RWPE2 (cell line): Measurements from ENCODE around the gene DDX54.

Experiments used
- ATAC-seq: fragments of 200-7000 bp; cut with Tn5 transposase; 3 replicates; pipeline ENCODE4 v1.9.1; 2021; ENCODE audit warnings: low read depth
- DNase-seq: peaks from one replicate; pipeline ENCODE4 v3.0.0-alpha.2; 2020; ENCODE audit warnings: low spot score
- H3K27ac ChIP-seq: fragments of 450-650 bp; 2 replicates; pipeline ENCODE4 v1.5.1; 2017; ENCODE audit warnings: mild to moderate bottlenecking; ENCODE audit not compliant: poor library complexity, severe bottlenecking
- H3K27me3 ChIP-seq: fragments of 250-450 bp; sonication (Bioruptor Pico); 2 replicates; pipeline ENCODE4 v1.5.1; 2021; ENCODE audit warnings: mild to moderate bottlenecking, moderate library complexity; ENCODE audit not compliant: insufficient read depth, poor library complexity, severe bottlenecking
- H3K36me3 ChIP-seq: fragments of 250-450 bp; sonication (Bioruptor Pico); 2 replicates; pipeline ENCODE4 v1.5.1; 2020; ENCODE audit warnings: low read depth, mild to moderate bottlenecking, moderate library complexity
- H3K4me1 ChIP-seq: fragments of 250-450 bp; sonication (Bioruptor Pico); 2 replicates; pipeline ENCODE4 v1.5.1; 2021; ENCODE audit warnings: mild to moderate bottlenecking, moderate library complexity; ENCODE audit not compliant: insufficient read depth, poor library complexity, severe bottlenecking
- H3K4me3 ChIP-seq: fragments of 250-450 bp; sonication (Bioruptor Pico); 2 replicates; pipeline ENCODE4 v1.5.1; 2021; ENCODE audit warnings: mild to moderate bottlenecking, moderate library complexity; ENCODE audit not compliant: severe bottlenecking
- H3K9me3 ChIP-seq: fragments of 250-450 bp; sonication (Bioruptor Pico); 2 replicates; pipeline ENCODE4 v1.5.1; 2021; ENCODE audit warnings: mild to moderate bottlenecking, moderate library complexity; ENCODE audit not compliant: severe bottlenecking
- CTCF ChIP-seq: fragments of 450-650 bp; IDR thresholded peaks from one replicate; pipeline ENCODE4 v1.5.1; 2017; ENCODE audit warnings: mild to moderate bottlenecking, moderate library complexity; ENCODE audit not compliant: poor library complexity, severe bottlenecking

Gene DDX54

GRCh38 chr12:113227686-113228391 is 42.6 kb upstream of the DDX54 start:
- Histone ChIP-seq H3K4me3 (no peak overlapping the region), H3K9me3 (no peaks in the 10 kb centered on the region), H3K27me3 (no peaks in the 10 kb centered on the region), H3K4me1 (peaks cover 22% of the 10 kb centered on the region), H3K27ac (peak overlapping the region; percentile 77), H3K36me3 (peaks cover 66% of the 10 kb centered on the region)
- no peak for DNase-seq
- ATAC-seq: no peak
- no peak for TF ChIP-seq CTCF

GRCh38 chr12:113226696-113227568 is 41.7 kb upstream of the DDX54 start:
- peaks cover 25% of the 10 kb centered on the region for H3K4me1 ChIP-seq
- H3K36me3 ChIP-seq: peaks cover 57% of the 10 kb centered on the region

GRCh38 chr12:113224955-113225354 is 39.7 kb upstream of the DDX54 start:
- H3K9me3 ChIP-seq: no peaks in the 10 kb centered on the region
- no peak overlapping the region for H3K4me3 ChIP-seq
- peaks cover 17% of the 10 kb centered on the region for H3K4me1 ChIP-seq
- no peak overlapping the region for H3K27ac ChIP-seq
- no peak for TF ChIP-seq CTCF
- H3K27me3 ChIP-seq: no peaks in the 10 kb centered on the region
- no peak for ATAC-seq
- no peak for DNase-seq
- peaks cover 41% of the 10 kb centered on the region for H3K36me3 ChIP-seq

More at GRCh38 chr12:113226696-113227568, 41.7 kb upstream of the DDX54 start:
- Histone ChIP-seq H3K9me3 (no peaks in the 10 kb centered on the region), H3K4me3 (no peak overlapping the region), H3K27me3 (no peaks in the 10 kb centered on the region), H3K27ac (peak overlapping the region; percentile 8)
- ATAC-seq: no peak
- no peak for DNase-seq
- no peak for TF ChIP-seq CTCF

- TF ChIP-seq CTCF: no peak
- no peak for DNase-seq
- Histone ChIP-seq H3K4me1 (peaks cover 17% of the 10 kb centered on the region), H3K27me3 (no peaks in the 10 kb centered on the region), H3K9me3 (no peaks in the 10 kb centered on the region), H3K4me3 (peak overlapping the region; percentile 72), H3K36me3 (peaks cover 25% of the 10 kb centered on the region), H3K27ac (peak overlapping the region; percentile 88)
- ATAC-seq: peak; percentile 28
These were observed 37.7 kb upstream of the DDX54 start for GRCh38 chr12:113222730-113223531.
